ENCODE results near the gene EPHB1.

The EPHB1 gene

GRCh38 chr3:135149707-135150681, 354.9 kb downstream of the EPHB1 start:
- H3K27me3 ChIP-seq (ENCODE audit: insufficient read depth, low read length, poor library complexity): no peaks in the 10 kb centered on the region
- H3K18ac ChIP-seq (ENCODE audit: low read length): no peak overlapping the region
- no peak overlapping the region for H4K5ac ChIP-seq (ENCODE audit: low read length)
- whole genome bisulfite sequencing (ENCODE audit: extremely low coverage, insufficient coverage, low lambda C conversion rate): no CpG with 5 or more reads among the region's 12 CpGs
- no peak overlapping the region for H2BK5ac ChIP-seq (ENCODE audit: low read length)
- no peak overlapping the region for H3K4me2 ChIP-seq (ENCODE audit: low read length)
- no peak overlapping the region for H3K56ac ChIP-seq (ENCODE audit: low read length)
- H2AK5ac ChIP-seq (ENCODE audit: low read length): no peak overlapping the region
- no peaks in the 10 kb centered on the region for H3K79me2 ChIP-seq (ENCODE audit: control insufficient read depth, insufficient read depth, low read length)
- no peak for DNase-seq
- H3K4me1 ChIP-seq (ENCODE audit: control insufficient read depth, low read depth, low read length): no peaks in the 10 kb centered on the region
- H3K23ac ChIP-seq (ENCODE audit: low read length): no peak overlapping the region
- no peak overlapping the region for H3K9ac ChIP-seq (ENCODE audit: low read length)
- no peak overlapping the region for H2BK15ac ChIP-seq (replicated peaks; ENCODE audit: low read depth)
- no peak overlapping the region for H4K8ac ChIP-seq (ENCODE audit: low read depth, low read length)
- no peak overlapping the region for H3K4ac ChIP-seq (ENCODE audit: low read depth, low read length)
- H3K4me3 ChIP-seq (ENCODE audit: low read length): no peak overlapping the region
- no peak overlapping the region for H2BK120ac ChIP-seq (ENCODE audit: low read depth, low read length)
- H3K27ac ChIP-seq (ENCODE audit: low read depth, low read length): no peak overlapping the region
- H3K36me3 ChIP-seq (ENCODE audit: control insufficient read depth, insufficient read depth, low read length): no peaks in the 10 kb centered on the region
- H3K79me1 ChIP-seq (ENCODE audit: low read length): no peaks in the 10 kb centered on the region

DNA sequence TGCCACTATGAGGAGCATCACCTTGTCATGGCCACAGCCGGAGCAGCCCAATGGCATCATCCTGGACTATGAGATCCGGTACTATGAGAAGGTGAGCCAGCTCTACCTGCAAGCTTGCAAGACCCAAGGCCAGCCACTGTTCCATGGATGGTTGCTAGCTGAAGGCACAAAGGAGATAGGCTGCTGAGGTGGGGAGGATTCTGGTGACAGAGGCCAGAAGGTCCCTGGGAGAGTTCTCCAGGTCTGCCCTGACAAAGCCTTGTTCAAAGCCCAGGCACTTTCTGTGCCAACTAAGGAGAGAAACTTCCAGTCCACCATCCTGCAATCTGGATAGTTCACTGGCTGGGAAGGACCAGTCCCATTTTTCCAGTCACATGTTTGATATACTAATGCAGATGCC, 359.1 kb downstream of the EPHB1 start:
- H2BK120ac ChIP-seq (ENCODE audit: low read depth, low read length): no peak overlapping the region
- no peak overlapping the region for H3K56ac ChIP-seq (ENCODE audit: low read length)
- no peak overlapping the region for H3K4ac ChIP-seq (ENCODE audit: low read depth, low read length)
- no peaks in the 10 kb centered on the region for H3K79me2 ChIP-seq (ENCODE audit: control insufficient read depth, insufficient read depth, low read length)
- H2BK5ac ChIP-seq (ENCODE audit: low read length): no peak overlapping the region
- H4K8ac ChIP-seq (ENCODE audit: low read depth, low read length): no peak overlapping the region
- WGBS (ENCODE audit: extremely low coverage, insufficient coverage, low lambda C conversion rate): no CpG with 5 or more reads among the region's 2 CpGs
- H2BK15ac ChIP-seq (replicated peaks; ENCODE audit: low read depth): no peak overlapping the region
- no peaks in the 10 kb centered on the region for H3K27me3 ChIP-seq (ENCODE audit: insufficient read depth, low read length, poor library complexity)
- H2AK5ac ChIP-seq (ENCODE audit: low read length): no peak overlapping the region
- no peak overlapping the region for H3K27ac ChIP-seq (ENCODE audit: low read depth, low read length)
- no peak overlapping the region for H3K4me3 ChIP-seq (ENCODE audit: low read length)
- H3K79me1 ChIP-seq (ENCODE audit: low read length): no peaks in the 10 kb centered on the region
- DNase-seq: no peak
- no peak overlapping the region for H3K4me2 ChIP-seq (ENCODE audit: low read length)
- no peak overlapping the region for H3K9ac ChIP-seq (ENCODE audit: low read length)
- no peak overlapping the region for H4K5ac ChIP-seq (ENCODE audit: low read length)
- H3K36me3 ChIP-seq (ENCODE audit: control insufficient read depth, insufficient read depth, low read length): no peaks in the 10 kb centered on the region
- no peaks in the 10 kb centered on the region for H3K4me1 ChIP-seq (ENCODE audit: control insufficient read depth, low read depth, low read length)
- H3K18ac ChIP-seq (ENCODE audit: low read length): no peak overlapping the region
- no peak overlapping the region for H3K23ac ChIP-seq (ENCODE audit: low read length)

DNA sequence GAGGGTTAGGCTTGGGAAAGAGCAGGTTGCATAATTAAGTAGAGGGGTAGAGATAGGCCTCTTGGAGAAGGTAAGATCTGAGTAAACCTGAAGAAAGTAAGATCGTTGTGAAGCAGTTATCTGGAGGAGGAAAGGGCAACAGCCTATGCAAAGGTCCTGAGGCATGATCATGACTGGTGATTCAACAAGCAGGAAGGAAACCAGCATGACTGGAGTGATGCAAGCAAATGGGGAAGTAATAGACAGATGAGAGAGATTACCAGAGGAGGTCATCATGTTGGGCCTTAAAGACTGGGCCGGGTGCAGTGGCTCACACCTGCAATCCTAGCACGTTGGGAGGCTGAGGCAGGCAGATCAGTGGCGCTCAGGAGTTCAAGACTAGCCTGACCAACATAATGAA, 360.2 kb downstream of the EPHB1 start:
- Histone ChIP-seq H3K79me2 (ENCODE audit: control insufficient read depth, insufficient read depth, low read length) (no peaks in the 10 kb centered on the region), H3K18ac (ENCODE audit: low read length) (no peak overlapping the region), H3K9ac (ENCODE audit: low read length) (no peak overlapping the region), H2BK5ac (ENCODE audit: low read length) (no peak overlapping the region), H3K36me3 (ENCODE audit: control insufficient read depth, insufficient read depth, low read length) (no peaks in the 10 kb centered on the region), H2BK15ac (replicated peaks; ENCODE audit: low read depth) (no peak overlapping the region), H4K5ac (ENCODE audit: low read length) (no peak overlapping the region), H3K4ac (ENCODE audit: low read depth, low read length) (no peak overlapping the region), H3K79me1 (ENCODE audit: low read length) (no peaks in the 10 kb centered on the region), H2AK5ac (ENCODE audit: low read length) (no peak overlapping the region), H3K4me2 (ENCODE audit: low read length) (no peak overlapping the region), H3K56ac (ENCODE audit: low read length) (no peak overlapping the region), H3K23ac (ENCODE audit: low read length) (no peak overlapping the region), H3K4me1 (ENCODE audit: control insufficient read depth, low read depth, low read length) (no peaks in the 10 kb centered on the region), H2BK120ac (ENCODE audit: low read depth, low read length) (no peak overlapping the region), H3K27ac (ENCODE audit: low read depth, low read length) (no peak overlapping the region), H4K8ac (ENCODE audit: low read depth, low read length) (no peak overlapping the region), H3K27me3 (ENCODE audit: insufficient read depth, low read length, poor library complexity) (no peaks in the 10 kb centered on the region), H3K4me3 (ENCODE audit: low read length) (no peak overlapping the region)
- no peak for DNase-seq
- WGBS (ENCODE audit: extremely low coverage, insufficient coverage, low lambda C conversion rate): no CpG with 5 or more reads among the region's 4 CpGs

DNA sequence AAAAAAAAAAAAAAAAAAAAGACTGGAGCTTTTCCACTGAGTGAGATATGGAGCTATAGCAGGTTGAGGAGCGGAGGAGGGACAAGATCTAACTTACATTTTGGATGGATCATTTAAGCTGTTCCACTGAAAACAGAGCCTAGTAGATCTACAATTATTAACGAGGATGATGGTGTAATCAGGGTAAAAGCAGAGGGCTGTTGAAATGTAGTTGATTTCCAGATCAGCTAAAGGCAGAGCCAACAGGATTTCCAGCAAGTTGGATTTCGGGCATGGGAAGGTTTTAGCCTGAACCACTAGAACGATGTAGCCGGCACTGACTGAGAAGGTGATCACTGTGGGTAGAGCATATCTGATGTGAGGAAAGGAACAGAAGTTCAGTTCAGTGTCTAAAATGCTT, 360.7 kb downstream of the EPHB1 start:
- Histone ChIP-seq H3K4ac (ENCODE audit: low read depth, low read length) (no peak overlapping the region), H3K23ac (ENCODE audit: low read length) (no peak overlapping the region), H3K36me3 (ENCODE audit: control insufficient read depth, insufficient read depth, low read length) (no peaks in the 10 kb centered on the region), H3K27ac (ENCODE audit: low read depth, low read length) (no peak overlapping the region), H3K79me2 (ENCODE audit: control insufficient read depth, insufficient read depth, low read length) (no peaks in the 10 kb centered on the region), H2BK15ac (replicated peaks; ENCODE audit: low read depth) (no peak overlapping the region), H3K4me2 (ENCODE audit: low read length) (no peak overlapping the region), H4K8ac (ENCODE audit: low read depth, low read length) (no peak overlapping the region), H3K4me3 (ENCODE audit: low read length) (no peak overlapping the region), H3K4me1 (ENCODE audit: control insufficient read depth, low read depth, low read length) (no peaks in the 10 kb centered on the region), H2AK5ac (ENCODE audit: low read length) (no peak overlapping the region), H3K56ac (ENCODE audit: low read length) (no peak overlapping the region), H2BK120ac (ENCODE audit: low read depth, low read length) (no peak overlapping the region), H3K27me3 (ENCODE audit: insufficient read depth, low read length, poor library complexity) (no peaks in the 10 kb centered on the region), H2BK5ac (ENCODE audit: low read length) (no peak overlapping the region), H3K9ac (ENCODE audit: low read length) (no peak overlapping the region), H3K79me1 (ENCODE audit: low read length) (no peaks in the 10 kb centered on the region), H4K5ac (ENCODE audit: low read length) (no peak overlapping the region), H3K18ac (ENCODE audit: low read length) (no peak overlapping the region)
- no CpG with 5 or more reads among the region's 5 CpGs for WGBS (ENCODE audit: extremely low coverage, insufficient coverage, low lambda C conversion rate)
- DNase-seq: no peak

GRCh38 chr3:135157045-135157740, 362.1 kb downstream of the EPHB1 start:
- whole genome bisulfite sequencing (ENCODE audit: extremely low coverage, insufficient coverage, low lambda C conversion rate): no CpG with 5 or more reads among the region's 6 CpGs
- H2BK120ac ChIP-seq (ENCODE audit: low read depth, low read length): no peak overlapping the region
- H3K27me3 ChIP-seq (ENCODE audit: insufficient read depth, low read length, poor library complexity): no peaks in the 10 kb centered on the region
- no peak overlapping the region for H2BK5ac ChIP-seq (ENCODE audit: low read length)
- H3K4ac ChIP-seq (ENCODE audit: low read depth, low read length): no peak overlapping the region
- no peak overlapping the region for H2AK5ac ChIP-seq (ENCODE audit: low read length)
- H4K8ac ChIP-seq (ENCODE audit: low read depth, low read length): no peak overlapping the region
- no peak for DNase-seq
- H3K23ac ChIP-seq (ENCODE audit: low read length): no peak overlapping the region
- H4K5ac ChIP-seq (ENCODE audit: low read length): no peak overlapping the region
- no peak overlapping the region for H3K9ac ChIP-seq (ENCODE audit: low read length)
- H3K79me2 ChIP-seq (ENCODE audit: control insufficient read depth, insufficient read depth, low read length): no peaks in the 10 kb centered on the region
- H3K4me2 ChIP-seq (ENCODE audit: low read length): no peak overlapping the region
- H3K4me1 ChIP-seq (ENCODE audit: control insufficient read depth, low read depth, low read length): no peaks in the 10 kb centered on the region
- no peaks in the 10 kb centered on the region for H3K36me3 ChIP-seq (ENCODE audit: control insufficient read depth, insufficient read depth, low read length)
- no peaks in the 10 kb centered on the region for H3K79me1 ChIP-seq (ENCODE audit: low read length)
- no peak overlapping the region for H3K4me3 ChIP-seq (ENCODE audit: low read length)
- H2BK15ac ChIP-seq (replicated peaks; ENCODE audit: low read depth): no peak overlapping the region
- H3K56ac ChIP-seq (ENCODE audit: low read length): no peak overlapping the region
- H3K27ac ChIP-seq (ENCODE audit: low read depth, low read length): no peak overlapping the region
- H3K18ac ChIP-seq (ENCODE audit: low read length): no peak overlapping the region

Measured in mesendoderm (in vitro differentiated cells).